Adrenal gland (tissue), 12 donors: Measurements from ENCODE around the gene NLRC5. TPM values are rescaled to one million over a fixed set of nuclear protein-coding genes. Genes with fewer than 3 reads are reported as not detected.

Experiments
- DNase-seq, 7 donors: peaks; one replicate each; pipeline ENCODE4 v3.0.0-alpha.2; 2019 to 2020
- H3K27ac ChIP-seq, 5 donors: fragments of 200-600 bp; sonication (generic) in 4 of 5; 1 replicate in 3 of 5; 2 replicates in 2 of 5; pipeline versions ENCODE4 v1.5.1 to v1.8.0; 2016 to 2020; ENCODE audit warnings: mild to moderate bottlenecking in 1 of 5
- H3K27me3 ChIP-seq: fragments of 200-600 bp; 2 replicates; pipeline ENCODE4 v1.8.0; 2021
- H3K36me3 ChIP-seq, 2 donors: fragments of 200-600 bp; replicated peaks in 1 of 2; 1 replicate in 1 of 2; 2 replicates in 1 of 2; pipeline versions ENCODE4 v1.5.1 to v1.8.0; 2018 to 2022
- H3K4me1 ChIP-seq, 2 donors: fragments of 200-600 bp; replicated peaks in 1 of 2; 1 replicate in 1 of 2; 2 replicates in 1 of 2; pipeline versions ENCODE4 v1.5.1 to v1.8.0; 2018 to 2021
- H3K4me3 ChIP-seq, 4 donors: fragments of 200-600 bp; sonication (generic) in 3 of 4; one replicate each; pipeline ENCODE4 v1.5.1; 2016 to 2018
- H3K9me3 ChIP-seq, 3 donors: fragments of 200-600 bp; sonication (generic) in 1 of 3; replicated peaks in 1 of 3; 1 replicate in 2 of 3; 2 replicates in 1 of 3; pipeline versions ENCODE4 v1.5.1 to v1.8.0; 2016 to 2021
- CTCF ChIP-seq, 6 experiments: fragments of 450-650 bp in 4 of 6; fragments of 200-600 bp in 2 of 6; sonication (generic) in 1 of 6; IDR thresholded peaks; 1 replicate in 5 of 6; 2 replicates in 1 of 6; pipeline versions ENCODE4 v1.5.1 to v1.8.0; 2016 to 2021; ENCODE audit warnings: antibody characterized with exemption in 6 of 6, mild to moderate bottlenecking in 2 of 6, moderate library complexity in 1 of 6
- POLR2A ChIP-seq, 2 donors: fragments of 450-650 bp; IDR thresholded peaks; one replicate each; pipeline ENCODE4 v1.6.1; 2017; ENCODE audit warnings: antibody characterized with exemption in 2 of 2, mild to moderate bottlenecking in 2 of 2, moderate library complexity in 1 of 2
- WGBS, 4 donors: extraction: QIAGEN DNeasy Blood & Tissue Kit in 2 of 4; methylation state at CpG; one replicate each; pipeline versions ENCODE4 v1.1.5 to v1.1.7; 2013 to 2017; 5-methylcytosine and 5-hydroxymethylcytosine counted together
- intact Hi-C, 2 donors: fragments of 100-400 bp; cut with DNase I; formaldehyde crosslinking; loops; one replicate each; pipeline versions ENCODE4 v1.14.1 to v1.15.0; 2022 to 2023
- polyA plus RNA-seq, 3 donors: library from polyadenylated mRNA; stranded (reverse); fragments of 200-250 nt in 2 of 3; fragments of 350-450 nt in 1 of 3; fragmentation: Illumina TruSeq in 1 of 3; extraction: RNeasy Lipid Tissue Mini Kit (QIAGEN cat#74804) in 1 of 3; gene quantifications; one replicate each; pipeline ENCODE4 v1.2.3, GENCODE V29; 2013 to 2014
- total RNA-seq, 9 donors: library from RNA; depleted of rRNA in 4 of 9; stranded (reverse); fragments of >200 nt in 4 of 9; fragments of 120-200 nt in 1 of 9; fragmentation: NEBNext Ultra II Directional in 1 of 9; extraction: Animal tissue kit (Norgen Biotek cat#: 25700) in 1 of 9; gene quantifications; one replicate each; pipeline versions ENCODE4 v1.1.0 to v1.2.4, GENCODE V29; 2013 to 2023
- donor health status: healthy with polysubstance abuse.
- donor health status: Bipolar disorder and iron deficiency.
- donor health status: DM: yes; HTN: yes; CAD: no.
- donor health status: DM: no; HTN: no; CAD: no.
- donor health status: DM: no; HTN: no; CAD: no.
- donor health status: DM: yes; HTN: yes; CAD: no.

Gene NLRC5
- total and polyA plus RNA-seq, 12 donors = 6.0 to 89.0 (median 26.6) TPM

GRCh38 chr16:56977823-56978430, 11.4 kb upstream of the NLRC5 start:
- Histone ChIP-seq H3K36me3 (no peaks in the 10 kb centered on the region), H3K27me3 (no peaks in the 10 kb centered on the region), H3K4me3 (no peak overlapping the region), H3K27ac (no peak overlapping the region), H3K9me3 (no peaks in the 10 kb centered on the region), H3K4me1 (no peaks in the 10 kb centered on the region)
- 86 to 92% (median 88%) methylated on average over 5 to 11 of the region's 11 CpGs for WGBS, 4 donors
- no peak for DNase-seq
- intact Hi-C loops = no loop called here
- TF ChIP-seq POLR2A (IDR thresholded peaks at IDR 0.05) (no peak), CTCF (IDR thresholded peaks at IDR 0.05) (no peak)

GRCh38 chr16:56980201-56980535, 9.2 kb upstream of the NLRC5 start:
- no peak for DNase-seq
- Histone ChIP-seq H3K36me3 (no peaks in the 10 kb centered on the region), H3K27me3 (no peaks in the 10 kb centered on the region), H3K27ac (no peak overlapping the region), H3K9me3 (no peaks in the 10 kb centered on the region), H3K4me1 (peaks cover 0 to 5% of the 10 kb centered on the region in 2 donors), H3K4me3 (no peak overlapping the region)
- intact Hi-C loops = no loop called here
- no peak for TF ChIP-seq POLR2A (IDR thresholded peaks at IDR 0.05)
- TF ChIP-seq CTCF (IDR thresholded peaks at IDR 0.05) = no peak
- WGBS, 4 donors = 83 to 95% (median 88%) methylated on average over 4 of the region's 4 CpGs

- intact Hi-C loops = no loop called here
- WGBS, 4 donors = 82 to 91% (median 86%) methylated on average over 15 to 16 of the region's 16 CpGs
- Histone ChIP-seq H3K27me3 (no peaks in the 10 kb centered on the region), H3K27ac (no peak overlapping the region), H3K4me1 (peaks cover 4 to 14% of the 10 kb centered on the region in 2 donors), H3K4me3 (no peak overlapping the region), H3K9me3 (no peaks in the 10 kb centered on the region), H3K36me3 (no peaks in the 10 kb centered on the region)
- no peak for TF ChIP-seq CTCF (IDR thresholded peaks at IDR 0.05)
- no peak for TF ChIP-seq POLR2A (IDR thresholded peaks at IDR 0.05)
- no peak for DNase-seq
Measured at GRCh38 chr16:56980792-56981724, 8.3 kb upstream of the NLRC5 start.

GRCh38 chr16:56981729-56982271, 7.6 kb upstream of the NLRC5 start:
- no peak for DNase-seq
- Histone ChIP-seq H3K9me3 (no peaks in the 10 kb centered on the region), H3K36me3 (no peaks in the 10 kb centered on the region), H3K27ac (no peak overlapping the region), H3K27me3 (no peaks in the 10 kb centered on the region), H3K4me3 (no peak overlapping the region), H3K4me1 (peaks cover 8 to 19% of the 10 kb centered on the region in 2 donors)
- intact Hi-C loops = no loop called here
- TF ChIP-seq POLR2A (IDR thresholded peaks at IDR 0.05) (no peak), CTCF (IDR thresholded peaks at IDR 0.05) (no peak)
- WGBS, 4 donors = 86 to 93% (median 89%) methylated on average over 5 to 12 of the region's 12 CpGs
